ENCODE results near the gene TPGS1. TPM values are rescaled to one million over a fixed set of nuclear protein-coding genes. Genes with fewer than 3 reads are reported as not detected.

The TPGS1 gene
- total RNA-seq = 10.0 and 13.0 TPM in 2 replicates

GRCh38 chr19:507286-508203 lies at the start of gene TPGS1:
Gene TPGS1 (plus strand): TSS chr19:507497. CDS start chr19:507507, 10 bp downstream.

GRCh38 chr19:460877-461720 lies 46.2 kb upstream of the TPGS1 start, which contains the start of gene SHC2:
Gene SHC2 (minus strand): TSS chr19:461033. CDS start chr19:460996, 37 bp downstream.

GRCh38 chr19:496112-496665 lies 11.1 kb upstream of the TPGS1 start, which contains the start of gene MADCAM1:
Gene MADCAM1 (plus strand): TSS chr19:496486. CDS start chr19:496500, 14 bp downstream.

GRCh38 chr19:531753-532560 lies 24.7 kb downstream of the TPGS1 start, which contains the start of gene CDC34:
Gene CDC34 (plus strand): TSS chr19:531760. CDS start chr19:531932, 172 bp downstream.

GRCh38 chr19:543910-544608 lies 36.8 kb downstream of the TPGS1 start, which contains the start of gene GZMM:
Gene GZMM (plus strand): TSS chr19:544053. CDS start chr19:544072, 19 bp downstream.

Other genes with a start within 250 kb of the TPGS1 start
- 45.5 and 91.3 TPM in 2 replicates for gene PLPP2, start 216.1 kb upstream of the TPGS1 start, total RNA-seq
- gene MIER2, start 162.7 kb upstream of the TPGS1 start, total RNA-seq = 17.4 and 27.2 TPM in 2 replicates
- 0.21 and 0.34 TPM in 2 replicates for gene C2CD4C, start 98.3 kb upstream of the TPGS1 start, total RNA-seq
- 0.34 and 3.3 TPM in 2 replicates for gene SHC2, start 46.5 kb upstream of the TPGS1 start, total RNA-seq
- 0.14 TPM in 1 of 2 replicates, not detected in the other for gene MADCAM1, start 11.0 kb upstream of the TPGS1 start, total RNA-seq
- 87.6 and 161 TPM in 2 replicates for gene CDC34, start 24.3 kb downstream of the TPGS1 start, total RNA-seq
- gene GZMM, start 36.6 kb downstream of the TPGS1 start, total RNA-seq = not detected in 2 replicates
- gene BSG, start 65.1 kb downstream of the TPGS1 start, total RNA-seq = 500 and 542 TPM in 2 replicates
- gene HCN2, start 82.4 kb downstream of the TPGS1 start, total RNA-seq = 0.34 and 1.3 TPM in 2 replicates
- gene POLRMT, start 126.0 kb downstream of the TPGS1 start, total RNA-seq = 38.8 and 40.7 TPM in 2 replicates
- gene FGF22, start 132.4 kb downstream of the TPGS1 start, total RNA-seq = not detected in 2 replicates
- gene RNF126, start 155.7 kb downstream of the TPGS1 start, total RNA-seq = 40.3 and 49.2 TPM in 2 replicates
- 96.0 and 177 TPM in 2 replicates for gene FSTL3, start 168.9 kb downstream of the TPGS1 start, total RNA-seq
- gene PRSS57, start 188.0 kb downstream of the TPGS1 start, total RNA-seq = not detected in 2 replicates
- 0.34 and 23.0 TPM in 2 replicates for gene PALM, start 201.4 kb downstream of the TPGS1 start, total RNA-seq
- 55.5 and 95.0 TPM in 2 replicates for gene MISP, start 243.6 kb downstream of the TPGS1 start, total RNA-seq